K562 (cell line): ENCODE results near the gene EFCAB10. TPM values are rescaled to one million over a fixed set of nuclear protein-coding genes. Genes with fewer than 3 reads are reported as not detected.
A peak's percentile ranks its signal among the peaks of the same experiment; 100 is the strongest.

Source experiments
- ADNP ChIP-seq: fragments of 200-800 bp; sonication (Bioruptor generic); IDR thresholded peaks from 2 replicates; pipeline ENCODE4 v1.6.1; 2016; ENCODE audit warnings: missing genetic modification characterization, missing compliant biosample characterization
- AFF1 ChIP-seq, 2 experiments: fragments of 450-650 bp; IDR thresholded peaks; 2 replicates each; pipeline ENCODE4 v1.6.1; 2018; ENCODE audit warnings: mild to moderate bottlenecking in 2 of 2, low read depth in 1 of 2; ENCODE audit not compliant: partially characterized antibody in 2 of 2
- CEBPG ChIP-seq, 3 experiments: fragments of 200-800 bp in 1 of 3; sonication (Bioruptor generic) in 1 of 3; sonication (generic) in 1 of 3; formaldehyde crosslinking in 1 of 3; IDR thresholded peaks in 2 of 3; conservative IDR thresholded peaks in 1 of 3; 2 replicates each; pipeline versions ENCODE4 v1.6.1 to v1.8.0; 2016 to 2022; ENCODE audit warnings: missing compliant biosample characterization in 2 of 3, missing genetic modification characterization in 2 of 3, mild to moderate bottlenecking in 1 of 3, missing genetic modification reagents in 1 of 3
- CREB1 ChIP-seq, 2 experiments: sonication (generic) in 1 of 2; formaldehyde crosslinking in 1 of 2; IDR thresholded peaks; 2 replicates each; pipeline versions ENCODE4 v1.6.1 to v1.8.0; 2012 to 2022; ENCODE audit warnings: inconsistent platforms in 1 of 2, mild to moderate bottlenecking in 1 of 2, missing genetic modification reagents in 1 of 2, moderate library complexity in 1 of 2
- FOXA1 ChIP-seq: fragments of 450-650 bp; IDR thresholded peaks from 2 replicates; pipeline ENCODE4 v1.6.1; 2016; ENCODE audit warnings: mild to moderate bottlenecking, borderline replicate concordance
- GATAD2B ChIP-seq: fragments of 450-650 bp; IDR thresholded peaks from 2 replicates; pipeline ENCODE4 v1.6.1; 2017; ENCODE audit warnings: mild to moderate bottlenecking, borderline replicate concordance
- GMEB1 ChIP-seq: fragments of 250-450 bp; sonication (Bioruptor Pico); IDR thresholded peaks from 2 replicates; pipeline ENCODE4 v1.4.0; 2020; ENCODE audit warnings: mild to moderate bottlenecking
- PHTF2 ChIP-seq: fragments of 250-450 bp; sonication (Bioruptor Pico); IDR thresholded peaks from 2 replicates; pipeline ENCODE4 v1.5.0; 2021; ENCODE audit warnings: mild to moderate bottlenecking
- RBM15 ChIP-seq: fragments of 200-400 bp; formaldehyde crosslinking; IDR thresholded peaks from 2 replicates; pipeline ENCODE4 v1.6.1; 2018; ENCODE audit warnings: mild to moderate bottlenecking, low read length, moderate library complexity; ENCODE audit not compliant: insufficient read depth
- SIRT6 ChIP-seq: IDR thresholded peaks from one replicate; pipeline ENCODE4 v1.6.1; 2012; ENCODE audit warnings: low read depth, mild to moderate bottlenecking, control low read depth, inconsistent platforms, low read length, moderate library complexity
- U2AF1 ChIP-seq: fragments of 200-400 bp; formaldehyde crosslinking; optimal IDR thresholded peaks from 2 replicates; pipeline ENCODE3; 2017; ENCODE audit warnings: mild to moderate bottlenecking, low read depth, low read length, moderate library complexity
- ZNF197 ChIP-seq: fragments of 200-800 bp; sonication (Bioruptor generic); IDR thresholded peaks from 2 replicates; pipeline ENCODE4 v1.6.1; 2016; ENCODE audit warnings: low read depth, missing genetic modification characterization, missing compliant biosample characterization
- ZNF445 ChIP-seq: fragments of 250-450 bp; sonication (Bioruptor Pico); IDR thresholded peaks from 2 replicates; pipeline ENCODE4 v1.4.0; 2020; ENCODE audit warnings: low read depth, mild to moderate bottlenecking, moderate library complexity
- polyA plus RNA-seq, 8 experiments: library from polyadenylated mRNA; depleted of rRNA in 4 of 8; stranded (reverse) in 5 of 8; unstranded in 3 of 8; fragments of >200 nt; fragmentation: Nextera tagmentation in 2 of 8; fragmentation: Illumina TruSeq in 1 of 8; extraction: Ambion mirVana in 2 of 8; extraction: Trizol in 1 of 8; gene quantifications; 2 replicates each; pipeline versions ENCODE4 v1.2.1 to v1.2.3, GENCODE V29; 2011 to 2014; ENCODE audit warnings: inconsistent platforms in 1 of 8, missing spikeins in 1 of 8
- total RNA-seq, 7 experiments: library from RNA; depleted of rRNA in 6 of 7; stranded (reverse); fragments of >200 nt in 6 of 7; fragmentation: Illumina TruSeq in 2 of 7; extraction: Trizol in 2 of 7; gene quantifications; 2 replicates each; pipeline versions ENCODE4 v1.2.1 to v1.2.3, GENCODE V29; 2011 to 2021; ENCODE audit warnings: low replicate concordance in 1 of 7
- TF ChIP-seq, protein P1 (sequence below): fragments of 250-450 bp; sonication (Bioruptor Pico); IDR thresholded peaks from 2 replicates; pipeline ENCODE4 v1.5.0; 2021
- TF ChIP-seq, protein P2 (sequence below): fragments of 150-350 bp; conservative IDR thresholded peaks from 2 replicates; pipeline ENCODE4 v1.6.1; 2014; ENCODE audit warnings: low read length

EFCAB10 gene
- total and polyA plus RNA-seq, 9 of the 15 experiments (the other 6 are each of a cell fraction or from before 2014, with no cell fraction given) = 5.0 to 21.4 (median 16.8) TPM

DNA sequence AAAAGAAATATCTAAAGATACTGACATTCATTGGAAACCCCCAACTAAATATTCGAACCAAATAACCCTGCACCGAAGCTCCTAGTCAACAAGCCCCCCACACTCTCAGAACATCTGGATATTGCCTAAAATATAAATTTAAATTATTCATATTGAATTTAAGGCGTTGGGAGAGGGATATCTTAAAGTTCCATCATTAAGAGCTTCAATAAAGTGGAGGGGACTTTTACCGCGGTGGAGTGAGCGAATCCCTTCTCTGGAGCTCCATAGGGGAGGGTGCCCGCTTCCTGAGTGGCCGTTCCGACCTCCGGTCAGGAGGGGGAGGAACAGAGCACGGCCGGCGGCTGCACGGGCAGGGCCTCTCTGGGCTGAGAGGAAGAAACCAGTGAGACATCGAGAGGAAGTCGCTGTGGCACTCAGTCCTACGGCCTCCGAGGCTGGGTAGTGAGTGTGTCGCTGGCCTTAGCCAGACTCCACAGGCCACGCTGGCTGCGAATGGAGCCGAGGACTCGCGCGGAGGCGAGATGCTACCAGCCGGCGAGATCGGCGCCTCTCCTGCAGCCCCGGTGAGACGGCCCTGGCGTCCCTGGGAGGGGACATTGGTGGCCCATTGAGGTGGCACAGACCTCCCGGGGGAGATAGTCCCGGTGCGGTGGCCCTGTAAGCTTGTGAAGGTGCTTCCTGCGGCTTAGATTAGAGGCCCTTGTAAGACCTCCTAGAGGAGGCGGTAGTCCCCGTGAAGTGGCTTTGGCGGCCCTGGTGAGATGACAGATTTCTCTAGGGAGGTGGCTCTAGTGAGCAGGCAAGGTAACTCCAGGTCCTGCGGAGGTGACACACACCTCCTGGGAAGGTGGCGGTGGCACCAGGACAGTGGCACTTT, 49.3 kb downstream of the EFCAB10 start, which contains the start of gene RINT1 (continued):
- TF ChIP-seq GMEB1 (CRISPR knock-in tag) (peak; percentile 39; the same call in 1 of the 2 replicates), SIRT6 (peak; percentile 27), ZNF197 (CRISPR knock-in tag) (0 out of 2 replicates have a peak, but pooled peaks have one; percentile 50), ADNP (tag) (no peak), PHTF2 (peak; percentile 43; the same call in 1 of the 2 replicates), AFF1 (IDR thresholded peaks at IDR 0.05; ENCODE audit: low read depth in 1 of 2, partially characterized antibody in 2 of 2) (peak in 1 of 2 experiments; percentile 77), GATAD2B (peak; percentile 90), CREB1 (IDR thresholded peaks at IDR 0.05) (peak; percentile 24; the same call in 1 of the 2 replicates), CREB1 (CRISPR knock-in tag; IDR thresholded peaks at IDR 0.05) (peak; percentile 50; the same call in 1 of the 2 replicates), RBM15 (no peak), U2AF1 (no peak), FOXA1 (no peak), CEBPG (CRISPR knock-in tag; IDR thresholded peaks at IDR 0.05) (no peak), CEBPG (tag; conservative IDR thresholded peaks at IDR 0.05 in 1 of 2, IDR thresholded peaks at IDR 0.05 in 1 of 2) (no peak), ZNF445 (CRISPR knock-in tag) (no peak)
- TF ChIP-seq, protein P1, sequence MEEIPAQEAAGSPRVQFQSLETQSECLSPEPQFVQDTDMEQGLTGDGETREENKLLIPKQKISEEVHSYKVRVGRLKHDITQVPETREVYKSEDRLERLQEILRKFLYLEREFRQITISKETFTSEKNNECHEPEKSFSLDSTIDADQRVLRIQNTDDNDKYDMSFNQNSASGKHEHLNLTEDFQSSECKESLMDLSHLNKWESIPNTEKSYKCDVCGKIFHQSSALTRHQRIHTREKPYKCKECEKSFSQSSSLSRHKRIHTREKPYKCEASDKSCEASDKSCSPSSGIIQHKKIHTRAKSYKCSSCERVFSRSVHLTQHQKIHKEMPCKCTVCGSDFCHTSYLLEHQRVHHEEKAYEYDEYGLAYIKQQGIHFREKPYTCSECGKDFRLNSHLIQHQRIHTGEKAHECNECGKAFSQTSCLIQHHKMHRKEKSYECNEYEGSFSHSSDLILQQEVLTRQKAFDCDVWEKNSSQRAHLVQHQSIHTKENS = no peak
- TF ChIP-seq, protein P2, sequence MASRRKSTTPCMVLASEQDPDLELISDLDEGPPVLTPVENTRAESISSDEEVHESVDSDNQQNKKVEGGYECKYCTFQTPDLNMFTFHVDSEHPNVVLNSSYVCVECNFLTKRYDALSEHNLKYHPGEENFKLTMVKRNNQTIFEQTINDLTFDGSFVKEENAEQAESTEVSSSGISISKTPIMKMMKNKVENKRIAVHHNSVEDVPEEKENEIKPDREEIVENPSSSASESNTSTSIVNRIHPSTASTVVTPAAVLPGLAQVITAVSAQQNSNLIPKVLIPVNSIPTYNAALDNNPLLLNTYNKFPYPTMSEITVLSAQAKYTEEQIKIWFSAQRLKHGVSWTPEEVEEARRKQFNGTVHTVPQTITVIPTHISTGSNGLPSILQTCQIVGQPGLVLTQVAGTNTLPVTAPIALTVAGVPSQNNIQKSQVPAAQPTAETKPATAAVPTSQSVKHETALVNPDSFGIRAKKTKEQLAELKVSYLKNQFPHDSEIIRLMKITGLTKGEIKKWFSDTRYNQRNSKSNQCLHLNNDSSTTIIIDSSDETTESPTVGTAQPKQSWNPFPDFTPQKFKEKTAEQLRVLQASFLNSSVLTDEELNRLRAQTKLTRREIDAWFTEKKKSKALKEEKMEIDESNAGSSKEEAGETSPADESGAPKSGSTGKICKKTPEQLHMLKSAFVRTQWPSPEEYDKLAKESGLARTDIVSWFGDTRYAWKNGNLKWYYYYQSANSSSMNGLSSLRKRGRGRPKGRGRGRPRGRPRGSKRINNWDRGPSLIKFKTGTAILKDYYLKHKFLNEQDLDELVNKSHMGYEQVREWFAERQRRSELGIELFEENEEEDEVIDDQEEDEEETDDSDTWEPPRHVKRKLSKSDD = 0 out of 2 replicates have a peak, but pooled peaks have one; percentile 75
